Stimulated activated CD8-positive, alpha-beta memory T cell treated with anti-CD3 and anti-CD28 coated beads, Interleukin-7, amount 100 ng/mL, for 48 hours (primary cell): ENCODE measurements around the gene COL11A2.
"Not testable (repeated sequence)": the region's sequence is repeated elsewhere in the genome, so short reads cannot be mapped to it uniquely, and the experiment has no call there.

Experiments used
- DNase-seq, 2 donors: peaks; one replicate each; pipeline ENCODE4 v3.0.0-alpha.2; 2020; ENCODE audit warnings: low read depth in 1 of 2; ENCODE audit errors: extremely low read depth in 1 of 2

COL11A2 gene

GRCh38 chr6:33160728-33161344 lies 31.4 kb downstream of the COL11A2 start:
- no peak for DNase-seq

- no peak for DNase-seq
Measured at GRCh38 chr6:33160096-33160495, 32.2 kb downstream of the COL11A2 start.

- no peak for DNase-seq
Measured at GRCh38 chr6:33156964-33157363, 35.3 kb downstream of the COL11A2 start.

- no peak for DNase-seq
Measured at GRCh38 chr6:33156561-33156960, 35.7 kb downstream of the COL11A2 start.

- no peak for DNase-seq
Measured at GRCh38 chr6:33154349-33154748, 37.9 kb downstream of the COL11A2 start.

- no peak for DNase-seq
Measured at GRCh38 chr6:33151050-33151449, 41.2 kb downstream of the COL11A2 start.

- DNase-seq, result not testable (repeated sequence)
Measured at GRCh38 chr6:33150560-33150959, 41.7 kb downstream of the COL11A2 start.

GRCh38 chr6:33147807-33148666 lies 44.2 kb downstream of the COL11A2 start:
- no peak for DNase-seq

GRCh38 chr6:33144373-33144772 lies 47.9 kb downstream of the COL11A2 start:
- no peak for DNase-seq

GRCh38 chr6:33143113-33143770 lies 49.0 kb downstream of the COL11A2 start:
- no peak for DNase-seq

- DNase-seq, result no peak
Measured at GRCh38 chr6:33142501-33143070, 49.7 kb downstream of the COL11A2 start.

- DNase-seq, result no peak
Measured at GRCh38 chr6:33140556-33140955, 51.7 kb downstream of the COL11A2 start.

GRCh38 chr6:33139596-33140206 lies 52.6 kb downstream of the COL11A2 start:
- DNase-seq, result no peak

- no peak for DNase-seq
Measured at GRCh38 chr6:33136310-33136900, 55.9 kb downstream of the COL11A2 start.

GRCh38 chr6:33132081-33132524 lies 60.2 kb downstream of the COL11A2 start:
- DNase-seq, result no peak

GRCh38 chr6:33128318-33128717 lies 63.9 kb downstream of the COL11A2 start:
- no peak for DNase-seq

- peak; percentile 10 to 40 for DNase-seq
Measured at GRCh38 chr6:33126101-33126714, 66.1 kb downstream of the COL11A2 start.

- DNase-seq, result no peak
Measured at GRCh38 chr6:33124947-33125346, 67.3 kb downstream of the COL11A2 start.

GRCh38 chr6:33124525-33124901 lies 67.8 kb downstream of the COL11A2 start:
- DNase-seq, result no peak
